ENCODE data around the gene TMEM135.

Gene TMEM135

DNA sequence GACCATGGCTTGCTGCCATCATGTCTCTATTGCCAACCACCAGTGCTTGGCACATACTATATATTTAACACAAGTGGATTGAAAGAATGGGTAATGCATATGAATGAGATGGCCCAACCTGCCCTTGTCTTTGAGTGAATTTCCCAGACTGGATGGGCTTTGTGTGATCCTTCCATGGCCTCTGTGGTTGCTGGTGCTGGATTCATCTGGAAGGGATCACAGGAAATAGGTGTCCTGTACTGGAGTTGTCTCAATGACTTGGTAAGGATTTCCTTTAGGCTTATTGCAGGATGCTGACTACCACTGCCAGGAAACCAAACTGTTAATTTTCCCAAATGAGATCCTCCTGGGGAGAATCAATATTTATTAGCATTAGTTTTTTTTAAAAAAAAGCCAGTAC is 328.6 kb downstream of the TMEM135 start:
- no peak for DNase-seq

GRCh38 chr11:87366763-87367405 is 329.1 kb downstream of the TMEM135 start:
- DNase-seq, result no peak

DNA sequence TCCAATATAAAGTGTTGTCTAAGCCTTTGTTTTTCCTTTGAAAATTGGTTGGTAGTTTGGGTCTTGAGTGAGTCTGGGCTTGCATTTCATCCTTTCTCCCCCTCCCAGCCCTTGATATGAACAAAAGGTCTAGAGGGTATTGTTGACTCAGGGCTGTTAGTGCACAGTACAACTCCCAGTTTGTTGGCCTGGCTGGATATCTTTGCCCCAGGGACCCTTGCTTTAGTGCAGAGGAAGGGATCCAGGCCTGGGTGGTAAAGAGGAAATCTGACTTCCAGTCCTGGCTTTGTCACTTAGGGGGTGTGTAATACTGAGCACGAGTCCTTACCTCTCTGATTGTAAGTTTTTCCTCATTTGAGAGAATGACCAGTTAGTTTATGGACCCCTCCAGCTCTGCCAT is 330.4 kb downstream of the TMEM135 start:
- no peak for DNase-seq

DNA sequence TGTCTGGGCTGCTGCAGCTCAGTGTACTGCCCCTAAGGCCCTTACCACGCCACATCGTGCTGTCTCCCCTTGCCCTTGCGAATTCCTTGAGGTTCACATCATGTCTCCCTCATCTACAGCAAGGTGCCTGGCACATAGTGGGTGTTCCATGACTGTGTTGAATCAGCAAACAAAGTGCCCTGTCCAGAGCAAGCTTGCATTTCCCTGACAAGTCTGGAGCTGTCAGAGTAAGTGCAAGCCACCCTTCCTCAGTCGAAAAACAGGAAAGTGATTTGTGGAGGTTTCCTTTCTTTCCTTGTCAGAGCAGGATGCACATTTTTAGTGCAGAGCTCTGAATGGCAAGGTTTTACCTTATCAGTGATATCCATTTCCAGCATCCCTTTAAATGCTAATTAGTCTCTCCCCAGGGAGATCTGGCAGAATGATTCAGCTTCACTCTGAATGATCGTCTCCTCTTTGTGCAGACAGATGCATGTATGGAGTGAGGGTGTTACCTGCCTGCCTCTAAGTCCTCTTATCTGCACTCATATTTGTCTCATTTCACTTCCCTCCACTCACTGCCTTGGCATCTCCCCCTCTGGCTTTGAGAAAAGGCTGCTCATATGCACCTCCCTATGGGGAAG is 331.2 kb downstream of the TMEM135 start:
- no peak for DNase-seq

GRCh38 chr11:87369888-87370287 is 332.2 kb downstream of the TMEM135 start:
- no peak for DNase-seq

- no peak for DNase-seq
Observed at GRCh38 chr11:87372065-87372464, 334.3 kb downstream of the TMEM135 start.

Data from activated CD4-positive, alpha-beta T cell treated with anti-CD3 and anti-CD28 coated beads, Interleukin-2, amount 50 U/mL, for 48 hours (primary cell).